GM18907 (cell line): ENCODE results near the gene MOB3A.
"Not testable (repeated sequence)": the region's sequence is repeated elsewhere in the genome, so short reads cannot be mapped to it uniquely, and the experiment has no call there.

Experiments
- ATAC-seq: cut with Tn5 transposase; IDR thresholded peaks from one replicate; pipeline ENCODE4 v1.9.1; 2021; ENCODE audit warnings: mild to moderate bottlenecking, moderate library complexity; ENCODE audit not compliant: unreplicated experiment

Gene MOB3A

DNA sequence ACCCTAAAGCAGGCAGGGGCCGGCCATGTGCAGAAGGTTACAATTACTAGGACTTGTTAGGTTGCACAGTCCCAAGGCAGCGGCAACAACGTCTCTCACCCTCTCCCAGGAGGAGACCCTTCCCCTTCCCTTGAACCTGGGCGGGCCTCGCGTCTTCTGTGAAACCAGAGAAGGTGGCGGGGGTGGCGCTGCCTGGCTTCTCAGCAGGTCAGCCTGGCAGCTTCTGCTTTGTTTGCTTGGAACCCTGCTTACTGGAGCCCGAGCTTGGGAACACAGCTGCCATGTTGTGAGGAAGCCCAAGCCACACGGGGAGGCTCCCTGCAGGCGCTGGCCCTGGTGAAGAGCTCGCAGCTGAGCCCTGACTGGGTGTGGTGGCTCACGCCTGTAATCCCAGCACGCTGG, 60.5 kb downstream of the MOB3A start:
- ATAC-seq = no peak

DNA sequence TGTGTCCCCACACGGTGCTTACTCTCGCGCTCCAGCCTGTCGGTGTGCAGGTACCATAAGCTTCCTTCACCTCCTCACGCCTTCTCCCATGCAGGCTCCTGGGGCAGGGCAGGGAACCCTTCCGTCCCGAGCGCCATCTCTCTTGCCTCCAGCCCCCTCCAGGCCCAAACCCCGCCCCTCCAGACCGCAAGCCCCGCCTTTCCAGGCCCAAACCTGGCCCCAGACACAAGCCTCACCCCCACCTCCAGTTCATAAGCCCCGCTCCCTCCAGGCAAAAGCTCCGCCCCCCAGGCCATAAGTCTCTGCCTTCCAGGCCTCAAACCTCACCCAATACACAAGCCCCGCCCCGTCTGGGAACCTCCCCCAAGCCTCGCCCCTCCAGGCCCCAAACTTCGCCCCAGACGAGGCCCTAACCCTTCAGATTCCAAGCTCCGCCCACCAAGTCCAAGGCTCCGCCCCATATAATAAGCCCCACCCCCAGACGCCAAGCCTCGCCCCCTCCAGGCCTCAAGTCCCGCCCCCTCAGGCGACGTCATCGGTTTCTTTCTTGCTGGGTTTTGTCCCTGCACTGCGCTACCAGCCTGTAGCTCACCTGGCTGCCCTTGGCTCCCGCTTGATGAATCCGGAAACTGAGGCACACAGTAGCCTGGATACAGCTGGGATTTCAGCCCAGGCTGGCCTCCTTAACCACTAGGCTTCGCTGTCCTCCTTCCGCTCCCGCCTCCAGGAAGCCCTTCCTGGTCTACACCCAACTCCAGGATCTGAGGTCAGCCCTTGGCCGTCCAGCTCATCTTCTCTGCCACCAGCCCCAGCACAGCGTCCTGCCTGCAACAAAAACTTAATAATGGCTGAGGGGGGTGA, 61.2 kb downstream of the MOB3A start:
- ATAC-seq = no peak

DNA sequence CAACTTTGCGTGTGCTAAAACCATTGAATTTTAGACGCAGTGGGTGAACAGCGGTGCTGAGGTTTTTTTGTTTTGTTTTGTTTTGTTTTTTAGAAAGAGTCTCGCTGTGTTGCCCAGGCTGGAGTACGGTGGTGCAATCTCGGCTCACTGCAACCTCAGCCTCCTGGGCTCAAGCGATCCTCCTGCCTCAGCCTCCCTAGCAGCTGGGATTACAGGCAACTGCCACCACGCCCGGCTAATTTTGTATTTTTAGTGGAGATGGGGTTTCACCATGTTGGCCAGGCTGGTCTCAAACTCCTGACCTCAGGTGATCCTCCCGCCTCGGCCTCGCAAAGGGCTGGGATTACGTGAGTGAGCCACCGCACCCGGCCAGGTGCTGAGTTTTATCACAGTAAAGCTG, 61.9 kb downstream of the MOB3A start:
- not testable (repeated sequence) for ATAC-seq

DNA sequence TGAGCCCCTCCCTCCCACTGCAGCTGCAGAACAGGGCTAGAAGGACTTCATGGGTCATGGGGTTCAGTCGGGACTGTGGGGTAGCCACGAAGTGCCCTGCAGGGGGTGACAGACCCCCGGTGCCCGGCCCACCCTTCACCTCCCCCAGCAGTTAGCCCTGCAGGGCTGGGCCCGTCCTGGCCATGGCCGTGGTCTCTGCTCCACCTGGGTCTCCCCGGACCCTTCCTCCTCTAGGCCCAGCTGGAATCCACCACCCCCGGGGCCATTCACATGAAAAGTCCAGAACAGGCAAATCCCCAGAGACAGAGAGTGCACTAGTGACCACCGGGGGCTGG, 62.3 kb downstream of the MOB3A start:
- ATAC-seq = no peak

DNA sequence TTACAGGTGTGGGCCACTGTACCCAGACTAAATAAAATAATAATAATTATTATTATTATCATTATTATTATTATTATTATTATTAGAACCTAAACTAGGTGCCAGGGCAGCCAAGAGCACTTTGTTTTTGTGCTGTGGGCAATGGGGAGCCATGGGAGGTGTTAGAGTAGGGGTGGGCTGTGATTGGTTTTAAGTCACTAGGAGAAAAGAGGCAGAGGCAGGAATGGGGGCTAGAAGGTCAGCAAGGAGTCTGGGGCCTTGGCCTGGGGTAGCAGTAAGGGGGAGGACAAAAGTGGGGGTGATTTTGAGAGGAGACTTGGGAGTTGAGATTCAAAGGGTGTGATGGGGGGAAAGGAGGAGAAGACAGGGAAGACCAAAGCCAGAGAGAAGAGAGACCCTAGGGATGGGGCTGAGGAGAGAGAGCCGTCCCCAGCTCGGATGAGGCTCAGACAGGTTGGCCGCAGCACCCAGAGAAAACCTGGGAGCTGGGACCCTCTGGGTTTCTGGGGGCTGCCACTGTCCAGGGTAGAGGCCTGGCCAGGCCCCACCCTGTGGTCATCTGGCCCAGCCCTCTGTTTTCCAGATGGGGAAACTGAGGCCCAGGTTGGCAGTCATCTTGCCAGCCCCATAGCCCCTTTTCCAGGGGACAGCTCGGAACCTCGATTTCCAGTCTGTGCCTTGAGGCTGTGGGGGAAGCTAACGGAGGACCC, 62.9 kb downstream of the MOB3A start:
- ATAC-seq = no peak

DNA sequence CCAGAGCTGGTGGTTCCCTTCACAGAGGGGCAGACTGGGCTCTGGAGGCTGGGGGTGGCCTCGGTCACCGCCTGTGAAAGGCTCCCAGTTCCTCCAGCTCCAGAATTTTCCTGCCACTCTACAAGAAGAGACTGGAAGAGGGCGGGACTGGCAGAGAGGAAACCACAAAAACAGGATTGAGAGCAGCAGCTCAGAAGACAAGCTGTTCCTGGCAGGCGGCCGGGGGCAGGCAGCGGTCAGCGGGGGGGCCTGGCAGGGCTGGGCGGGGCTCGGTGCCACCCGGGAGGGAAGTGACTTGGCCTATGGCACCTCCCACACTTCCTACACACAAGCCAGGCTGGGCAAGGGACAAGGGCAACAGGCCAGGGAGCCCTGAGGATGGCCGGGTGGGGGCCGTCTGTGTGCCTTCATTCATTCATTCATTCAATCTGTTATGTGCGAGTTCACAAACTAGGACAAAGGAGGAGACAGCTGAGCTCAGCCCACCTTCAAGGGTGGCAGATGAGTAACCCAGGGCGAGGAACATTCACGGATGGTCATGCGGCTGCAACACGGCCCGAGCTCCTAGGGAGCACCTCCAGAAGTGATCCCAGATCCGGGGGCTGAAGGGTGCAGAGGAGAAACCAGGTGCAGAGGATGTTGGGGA, 63.7 kb downstream of the MOB3A start:
- ATAC-seq = no peak

DNA sequence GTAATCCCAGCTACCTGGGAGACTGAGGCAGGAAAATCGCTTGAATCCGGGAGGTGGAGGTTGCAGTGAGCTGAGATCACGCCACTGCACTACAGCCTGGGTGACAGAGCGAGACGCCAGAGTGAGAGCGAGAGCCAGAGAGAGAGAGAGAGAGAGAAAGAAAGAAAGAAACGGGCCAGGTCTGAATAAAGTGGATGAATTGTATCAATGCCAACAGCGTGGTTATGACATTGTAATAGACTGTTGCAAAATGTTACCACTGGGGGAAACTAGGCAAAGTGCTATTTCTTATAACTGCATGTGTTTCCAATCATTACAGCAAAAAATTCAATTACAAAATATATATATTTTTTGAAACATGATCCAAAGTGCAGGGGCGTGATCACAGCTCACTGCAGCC, 68.8 kb downstream of the MOB3A start:
- no peak for ATAC-seq

DNA sequence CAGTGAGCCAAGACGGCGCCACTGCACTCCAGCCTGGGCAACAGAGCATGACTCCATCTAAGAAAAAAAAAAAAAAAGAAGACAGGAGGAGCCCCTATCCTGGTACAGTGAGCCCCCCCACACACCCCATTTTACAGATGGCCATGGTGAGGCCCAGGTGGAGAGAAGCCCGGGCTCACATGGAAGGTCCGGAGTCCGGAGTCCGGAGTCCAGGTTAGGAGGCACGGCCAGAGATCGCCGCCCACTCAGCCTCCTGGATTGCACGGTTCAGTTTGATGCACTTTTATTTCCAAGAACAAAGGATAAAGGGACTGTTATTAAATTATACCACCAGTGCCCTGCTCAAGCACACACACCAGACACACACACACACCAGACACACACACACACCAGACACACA, 69.4 kb downstream of the MOB3A start:
- no peak for ATAC-seq

DNA sequence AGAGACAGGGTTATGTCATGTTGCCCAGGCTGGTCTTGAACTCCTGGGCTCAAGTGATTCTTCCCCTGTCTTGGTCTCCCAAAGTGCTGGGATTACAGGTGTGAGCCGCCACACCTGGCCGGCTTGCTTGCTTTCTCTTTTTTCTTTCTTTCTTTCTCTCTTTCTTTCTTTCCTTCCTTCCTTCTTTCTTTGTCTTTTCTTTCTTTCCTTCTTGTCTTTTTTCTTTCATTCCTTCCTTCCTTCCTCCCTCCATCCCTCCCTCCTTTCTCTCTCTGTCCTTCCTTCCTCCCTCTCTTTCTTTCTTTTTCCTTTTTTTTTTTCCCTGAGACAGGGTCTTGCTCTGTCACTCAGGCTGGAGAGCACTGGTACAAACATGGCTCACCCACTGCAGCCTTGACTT, 73.8 kb downstream of the MOB3A start:
- ATAC-seq = no peak

DNA sequence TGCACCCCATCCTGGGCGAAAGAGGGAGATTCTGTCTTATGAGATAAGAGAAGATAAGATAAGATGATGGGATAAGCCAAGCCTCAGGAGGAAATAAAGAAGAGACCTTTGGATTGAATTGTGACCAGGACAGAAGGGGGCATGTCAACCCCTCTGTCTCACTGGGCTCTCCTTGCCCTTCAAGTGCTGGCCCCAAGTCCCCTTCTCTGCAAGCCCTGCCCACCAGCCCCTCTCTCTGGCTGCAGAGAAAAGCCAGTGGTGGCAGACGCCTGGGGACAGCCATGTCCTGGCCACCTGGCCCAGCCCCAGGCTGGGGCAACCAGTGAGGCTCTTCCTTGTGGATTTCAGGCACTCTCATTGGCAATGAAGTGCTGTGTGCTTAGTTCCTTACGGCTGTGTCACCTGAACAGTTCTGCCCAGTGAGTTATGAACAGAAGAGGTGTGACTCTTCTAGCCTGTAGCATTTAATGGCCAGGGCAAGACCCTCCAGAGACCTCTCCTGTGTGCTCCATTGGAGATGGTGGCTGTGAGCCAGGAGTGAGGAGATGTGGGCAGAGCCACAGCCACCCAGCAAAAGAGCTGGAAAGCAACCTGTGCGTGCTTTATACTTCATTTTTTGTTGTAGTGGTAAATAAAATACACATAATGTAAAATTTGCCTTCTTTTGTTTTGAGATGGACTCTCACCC, 74.5 kb downstream of the MOB3A start:
- no peak for ATAC-seq
